NCI-H82 treated with DMSO at 0.1 percent for 48 hours (cell line): ENCODE data around the gene ALDH7A1.

ENCODE experiments used
- DNase-seq: peaks from one replicate; lab custom pipeline; 2025; ENCODE audit not compliant: unreplicated experiment; lab: John Stamatoyannopoulos, UW

The ALDH7A1 gene

DNA sequence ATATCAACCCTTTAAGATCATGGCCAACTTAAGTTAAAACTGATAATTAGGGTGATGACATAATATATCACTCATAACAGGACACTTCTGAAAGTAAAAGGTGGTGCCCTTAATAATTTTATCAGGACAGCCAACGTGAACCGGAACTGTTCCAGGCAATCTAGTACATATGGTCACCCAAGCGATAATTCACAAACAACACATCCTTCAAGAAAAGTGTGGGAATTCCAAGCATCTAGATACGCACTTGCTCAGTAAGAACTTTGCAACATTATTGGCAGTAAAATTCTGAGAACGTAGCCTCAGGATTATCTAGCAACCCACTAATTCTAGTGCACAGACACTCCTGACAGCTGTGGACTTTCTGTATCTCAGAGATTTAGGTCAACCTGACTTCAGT is 85.7 kb downstream of the ALDH7A1 start:
- no peak for DNase-seq

DNA sequence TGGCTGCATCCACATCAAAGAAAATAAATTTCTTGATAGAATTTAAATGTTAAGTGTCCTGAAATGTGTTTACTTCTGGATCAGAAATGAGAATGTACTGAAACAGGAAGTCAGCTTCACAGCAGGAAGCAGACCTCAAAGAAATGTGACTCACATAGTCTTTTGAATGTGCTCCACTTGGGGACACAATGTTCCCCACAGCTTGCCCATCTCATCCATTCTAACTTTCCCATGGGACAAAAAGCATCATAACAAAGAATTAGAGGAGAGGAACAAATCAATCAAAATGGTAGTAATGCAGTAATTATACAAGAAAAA is 86.1 kb downstream of the ALDH7A1 start:
- DNase-seq, result no peak

DNA sequence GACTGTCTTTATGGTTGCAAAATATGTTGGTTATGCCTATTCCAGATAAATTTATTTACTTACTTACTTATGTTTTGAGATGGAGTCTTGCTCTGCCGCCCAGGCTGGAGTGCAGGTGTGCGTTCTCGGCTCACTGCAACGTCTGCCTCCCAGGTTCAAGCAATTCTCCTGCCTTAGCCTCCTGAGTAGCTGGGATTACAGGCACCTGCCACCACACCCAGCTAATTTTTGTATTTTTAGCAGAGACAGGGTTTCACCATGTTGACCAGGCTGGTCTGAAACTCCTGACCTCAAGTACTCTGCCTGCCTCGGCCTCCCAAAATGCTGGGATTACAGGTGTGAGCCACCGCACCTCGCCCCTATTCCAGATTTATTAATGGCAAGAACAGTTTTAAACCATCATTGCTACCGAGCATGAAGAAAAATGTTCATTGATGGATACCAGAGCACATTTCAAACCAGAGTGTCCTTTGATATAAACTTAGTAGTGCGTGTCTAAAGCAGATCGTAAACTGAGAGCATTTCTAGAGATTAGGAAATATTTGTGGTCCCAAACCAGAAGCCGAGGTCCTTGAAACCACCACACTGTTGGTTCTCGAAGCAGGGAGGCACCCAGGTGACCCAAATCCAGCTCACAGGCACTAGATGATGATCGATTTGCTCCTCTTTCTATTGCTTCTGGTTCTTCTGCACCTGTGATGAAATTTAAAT is 86.6 kb downstream of the ALDH7A1 start:
- no peak for DNase-seq

DNA sequence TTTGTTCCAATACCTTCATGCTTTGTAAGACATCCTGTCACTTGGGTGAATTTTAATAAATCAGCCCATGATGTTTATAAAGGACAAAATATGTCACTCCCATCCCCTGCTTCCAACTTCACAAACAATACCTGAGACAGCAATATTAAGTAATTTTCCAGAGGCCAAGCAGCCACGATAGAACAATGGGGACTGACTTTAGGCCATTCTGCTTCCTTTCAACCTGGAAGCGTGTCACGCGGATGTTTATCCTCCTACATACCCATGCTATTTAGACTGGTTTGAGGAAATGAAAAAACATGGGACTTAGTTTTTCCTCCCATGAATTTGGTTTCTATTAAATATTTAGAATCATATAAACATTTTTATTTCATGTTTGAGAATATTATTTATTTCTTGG is 88.9 kb downstream of the ALDH7A1 start:
- DNase-seq, result no peak

DNA sequence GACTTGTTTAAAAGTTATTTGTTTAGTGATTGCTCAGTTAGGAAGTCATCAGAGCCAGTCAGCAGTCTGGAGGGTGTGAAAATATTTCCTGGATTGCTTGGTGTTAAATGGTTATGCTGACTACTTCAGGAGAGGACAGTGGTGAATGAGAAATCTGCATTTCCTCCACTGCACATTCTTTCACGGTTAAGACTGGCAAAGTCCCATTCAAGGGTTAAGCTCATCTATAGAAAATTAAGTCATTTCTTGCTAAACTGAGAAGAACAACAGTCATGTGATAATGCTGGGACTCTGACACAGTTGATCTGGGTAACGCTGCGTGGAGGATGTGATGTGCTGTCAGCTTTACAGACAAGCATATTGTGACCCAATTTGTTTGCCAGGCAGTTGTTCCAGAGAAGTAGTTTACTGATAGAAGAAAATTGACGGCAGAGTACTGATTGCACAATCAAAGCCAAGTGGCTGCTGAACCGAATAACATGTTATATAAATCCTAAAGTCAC is 91.4 kb downstream of the ALDH7A1 start:
- no peak for DNase-seq

DNA sequence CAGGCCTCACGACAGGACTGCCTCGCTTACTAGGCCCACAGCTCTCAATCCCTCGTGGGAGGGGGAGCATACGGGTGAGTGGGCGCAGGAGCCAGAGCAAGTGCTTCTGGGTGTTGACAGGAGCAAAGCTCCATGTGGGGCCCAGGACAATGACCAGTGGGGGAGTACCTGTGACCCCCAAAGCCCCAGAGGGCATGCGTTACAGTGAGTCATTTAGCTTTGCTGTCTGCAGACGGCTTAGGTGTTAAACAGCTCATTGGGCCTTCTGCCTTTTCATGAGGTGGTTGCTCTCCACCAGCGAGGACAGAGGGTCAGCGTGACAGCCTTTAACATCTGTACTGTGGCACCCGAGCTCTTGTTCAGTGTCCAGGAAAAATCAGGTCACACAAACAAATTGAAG is 93.6 kb downstream of the ALDH7A1 start:
- DNase-seq, result no peak

DNA sequence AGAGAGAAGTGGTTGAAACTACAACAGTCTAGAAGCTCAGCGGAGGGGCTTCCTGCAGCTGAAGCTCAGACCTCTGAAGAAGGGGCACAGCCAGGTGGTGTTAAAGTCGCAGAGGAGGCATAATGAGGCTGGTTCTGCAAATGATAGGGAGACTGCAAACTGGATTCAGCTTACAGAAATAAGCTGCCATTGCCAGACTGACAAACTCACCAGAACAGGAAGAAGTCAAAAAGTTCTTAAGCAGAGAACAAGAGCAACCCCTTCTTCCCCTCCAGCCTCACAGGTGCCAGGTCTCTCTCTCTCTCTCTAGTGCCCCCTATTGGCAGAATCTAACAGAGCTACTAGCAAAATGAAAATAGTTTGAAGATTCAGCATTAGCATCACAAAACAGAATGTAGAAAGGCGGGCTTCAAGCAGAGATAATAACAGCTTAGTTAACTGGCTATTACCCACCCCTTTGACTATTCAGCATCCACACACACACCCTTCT is 95.1 kb downstream of the ALDH7A1 start:
- DNase-seq, result peak; percentile 9

DNA sequence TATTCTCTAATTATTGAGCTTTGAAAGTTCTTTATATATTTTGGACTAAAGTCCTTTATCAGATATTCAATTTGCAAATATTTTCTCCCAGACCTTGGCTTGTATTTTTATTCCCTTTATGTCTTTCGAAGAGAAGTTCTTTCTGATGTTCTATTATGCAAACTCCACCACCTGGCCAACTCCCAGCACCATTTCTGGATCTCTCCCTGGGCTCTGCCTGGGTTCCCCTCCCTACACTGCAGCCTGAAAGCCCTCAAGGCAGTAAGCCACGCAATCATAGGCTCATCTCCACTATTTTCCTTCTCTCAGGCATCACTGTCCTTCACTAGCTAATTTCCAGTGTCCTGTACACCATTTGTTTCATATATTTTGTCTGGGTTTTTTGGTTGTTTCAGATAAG is 95.7 kb downstream of the ALDH7A1 start:
- no peak for DNase-seq

DNA sequence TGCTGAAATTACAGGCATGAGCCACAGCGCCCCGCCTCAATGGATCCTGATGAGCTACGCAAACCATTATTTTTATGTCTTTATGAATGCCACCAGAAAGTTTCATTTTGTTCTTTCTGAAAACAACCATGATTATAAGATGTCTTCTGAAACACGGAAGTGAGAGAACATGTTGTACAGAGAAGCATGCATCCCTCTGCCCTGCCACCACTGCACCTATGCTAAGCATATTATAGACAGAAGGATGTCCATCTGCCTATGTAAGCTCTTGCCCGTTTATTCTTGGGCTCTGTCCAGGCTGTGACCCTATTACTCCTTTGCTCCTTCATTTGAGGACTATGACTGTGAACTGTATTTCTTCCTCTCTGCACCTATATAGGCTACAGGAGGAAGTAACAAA is 97.5 kb downstream of the ALDH7A1 start:
- no peak for DNase-seq

DNA sequence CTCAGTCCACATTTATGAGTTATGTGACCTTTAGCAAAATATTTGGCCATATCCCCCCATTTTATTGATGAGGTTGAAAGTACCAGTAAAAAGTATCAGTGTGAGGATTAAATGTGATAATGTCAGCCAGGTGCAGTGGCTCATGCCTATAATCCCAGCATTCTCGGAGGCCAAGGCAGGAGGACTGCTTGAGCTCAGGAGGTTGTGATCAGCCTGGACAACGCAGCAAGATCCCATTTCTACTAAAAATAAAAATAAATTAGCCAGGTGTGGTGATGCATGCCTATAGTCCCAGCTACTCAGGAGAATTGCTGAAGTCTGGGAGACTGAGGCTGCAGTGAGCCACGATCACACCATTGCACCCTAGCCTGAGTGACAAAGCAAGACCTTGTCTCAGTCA is 100.6 kb downstream of the ALDH7A1 start:
- DNase-seq, result no peak

DNA sequence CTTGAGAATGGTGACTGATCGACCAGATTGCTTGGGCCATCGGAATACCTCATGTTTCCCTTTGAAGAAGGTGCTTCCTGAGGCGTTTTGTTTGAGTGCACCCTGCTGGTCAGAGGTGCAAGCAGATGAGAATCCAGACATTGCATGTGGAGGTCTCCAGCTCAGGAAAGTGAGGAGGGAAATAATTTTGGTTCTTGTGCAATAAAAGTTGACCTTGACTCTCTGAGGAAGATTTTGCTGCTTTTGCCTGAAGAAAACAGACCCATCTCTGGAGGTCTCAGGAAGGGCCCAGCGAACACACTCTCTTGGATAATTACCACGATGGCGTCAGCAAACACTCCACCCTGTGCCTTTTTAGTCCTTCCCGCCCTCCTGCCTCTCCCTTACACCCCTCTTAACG is 102.1 kb downstream of the ALDH7A1 start:
- DNase-seq, result peak; percentile 24

DNA sequence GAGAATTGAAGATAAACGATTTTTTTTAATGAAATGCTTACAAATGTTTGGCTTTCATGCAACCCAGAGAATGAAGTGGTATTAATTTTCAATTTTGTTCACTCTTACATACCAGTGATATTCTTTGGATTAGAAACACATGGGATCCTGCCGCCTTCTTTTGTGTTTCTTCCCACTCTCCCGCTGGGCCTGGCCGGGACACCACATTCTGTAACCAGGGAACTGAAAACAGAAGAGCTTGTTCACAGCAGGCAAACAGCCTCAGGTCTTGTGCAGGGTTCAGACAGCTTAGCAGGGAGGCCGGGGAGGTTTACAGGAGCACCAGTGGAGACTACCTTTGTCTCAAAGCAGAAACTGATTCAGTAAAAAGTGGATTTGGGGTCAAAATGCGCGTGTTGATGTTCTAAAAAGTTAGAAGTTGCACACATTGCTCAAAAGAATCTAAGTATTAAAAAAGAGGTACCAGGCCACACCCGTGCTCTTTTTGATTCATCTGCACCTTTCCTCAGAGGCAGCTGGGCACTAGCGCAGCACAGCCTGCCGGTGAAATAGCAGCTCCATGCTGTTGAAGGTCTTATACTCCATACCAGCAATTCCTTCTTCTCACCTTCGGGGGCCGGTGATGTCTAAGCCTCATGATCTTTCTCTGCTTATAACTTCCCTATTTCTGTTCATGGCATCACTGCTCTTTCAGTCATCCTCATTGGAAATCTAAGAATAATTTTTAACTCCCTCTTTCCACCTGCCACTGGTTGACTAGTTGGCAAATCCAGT is 104.7 kb downstream of the ALDH7A1 start:
- peak; percentile 13 for DNase-seq

DNA sequence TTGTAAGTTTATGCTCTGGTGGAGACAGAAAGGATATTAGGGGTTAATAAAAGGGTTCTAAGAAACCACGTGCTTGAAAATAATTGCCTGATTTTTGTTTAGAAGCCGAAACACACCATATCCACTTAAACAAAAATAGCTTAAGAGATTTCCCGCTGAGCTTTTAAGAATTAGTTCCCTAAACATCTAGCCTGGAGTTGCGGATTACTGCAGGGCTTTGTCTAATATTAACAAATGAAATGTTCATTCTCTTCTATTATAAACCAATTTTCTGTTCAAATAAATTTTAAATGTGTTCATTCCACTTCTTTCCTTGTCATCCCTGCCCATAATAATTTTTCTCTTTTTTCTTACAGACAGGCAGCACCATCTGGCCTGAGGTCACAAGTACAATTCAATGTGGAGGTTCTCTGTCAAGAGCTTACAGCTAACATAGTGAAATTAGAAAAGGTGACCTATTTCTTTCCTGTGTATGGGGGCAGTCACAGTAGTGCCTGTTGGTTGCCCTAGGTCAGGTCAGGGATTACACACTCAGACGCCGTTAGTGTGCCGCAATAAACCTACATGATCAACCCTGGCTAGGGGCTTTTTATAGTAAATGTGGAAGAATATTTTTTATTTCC is 106.5 kb downstream of the ALDH7A1 start:
- peak; percentile 80 for DNase-seq

DNA sequence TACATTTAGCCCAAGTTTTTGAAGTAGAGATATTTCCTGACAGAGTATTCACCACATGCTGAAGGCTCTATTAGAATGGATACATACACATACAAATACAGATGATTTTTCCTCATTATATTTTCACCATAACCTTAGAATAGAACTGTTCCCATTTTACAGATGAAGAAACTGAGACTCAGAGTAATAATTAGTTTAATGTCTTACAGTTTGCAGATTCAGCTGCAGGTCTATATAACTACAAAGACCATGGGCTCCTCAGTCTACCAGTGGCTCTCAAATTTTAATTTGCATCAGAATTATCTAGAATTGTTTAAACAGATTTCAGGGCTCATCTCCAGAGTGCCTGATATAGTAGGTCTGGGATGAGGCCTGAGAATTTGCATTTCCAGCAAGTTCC is 107.4 kb downstream of the ALDH7A1 start:
- no peak for DNase-seq

DNA sequence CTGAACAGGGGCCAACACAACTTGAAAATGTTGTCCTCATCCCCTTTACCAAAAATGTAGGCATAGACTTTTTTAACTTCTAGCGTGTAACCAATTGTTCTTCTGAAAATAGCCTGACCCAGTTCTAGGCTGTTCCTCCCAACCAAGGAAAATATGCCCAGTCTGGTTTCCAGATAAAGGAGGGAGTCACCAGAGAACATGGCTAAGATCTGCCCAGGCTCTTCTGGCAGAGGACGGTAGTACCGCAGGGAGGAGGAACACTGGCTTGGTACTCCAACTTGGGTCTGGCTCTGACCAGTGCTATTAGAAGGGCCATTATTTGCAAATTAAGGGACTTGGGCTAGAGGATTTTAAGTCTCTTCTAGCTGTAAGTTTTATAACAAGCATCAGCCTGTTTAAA is 108.7 kb downstream of the ALDH7A1 start:
- no peak for DNase-seq

DNA sequence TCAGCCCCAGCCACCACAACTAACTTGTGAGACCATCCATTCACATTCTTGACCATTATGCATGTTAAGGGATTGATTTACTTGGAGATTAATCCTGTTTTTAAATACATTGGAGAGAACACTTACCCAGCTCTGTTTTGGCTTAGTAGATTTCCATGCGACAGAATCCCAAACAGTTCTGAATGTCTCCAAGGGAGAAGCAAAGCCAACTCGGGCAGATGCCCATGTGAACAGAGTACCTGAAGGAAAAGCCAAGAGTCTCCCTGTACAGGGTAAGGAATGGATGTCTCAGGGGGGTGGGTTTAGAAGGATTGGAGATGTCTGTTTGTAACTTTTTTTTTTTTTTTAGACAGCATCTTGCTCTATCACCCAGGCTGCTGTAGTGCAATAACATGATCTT is 110.8 kb downstream of the ALDH7A1 start:
- DNase-seq, result no peak

DNA sequence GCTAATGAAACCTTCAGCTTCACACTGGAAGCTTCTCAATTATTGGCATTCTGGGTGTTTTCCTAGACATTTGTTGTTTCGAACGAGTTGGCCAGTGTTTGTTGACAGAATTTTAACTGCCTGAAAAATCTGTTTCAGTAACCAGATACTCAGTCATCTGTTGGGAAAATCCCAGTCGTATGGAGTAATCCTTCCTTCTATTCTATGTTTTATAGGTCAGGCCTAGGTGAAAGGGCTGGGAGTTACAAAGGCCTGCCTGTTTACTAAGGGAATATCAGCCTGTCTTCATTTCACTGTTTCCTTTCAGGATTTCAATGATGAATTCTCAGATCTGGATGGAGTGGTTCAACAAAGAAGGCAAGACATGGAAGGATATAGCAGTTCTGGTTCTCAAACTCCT is 111.9 kb downstream of the ALDH7A1 start:
- peak; percentile 32 for DNase-seq

DNA sequence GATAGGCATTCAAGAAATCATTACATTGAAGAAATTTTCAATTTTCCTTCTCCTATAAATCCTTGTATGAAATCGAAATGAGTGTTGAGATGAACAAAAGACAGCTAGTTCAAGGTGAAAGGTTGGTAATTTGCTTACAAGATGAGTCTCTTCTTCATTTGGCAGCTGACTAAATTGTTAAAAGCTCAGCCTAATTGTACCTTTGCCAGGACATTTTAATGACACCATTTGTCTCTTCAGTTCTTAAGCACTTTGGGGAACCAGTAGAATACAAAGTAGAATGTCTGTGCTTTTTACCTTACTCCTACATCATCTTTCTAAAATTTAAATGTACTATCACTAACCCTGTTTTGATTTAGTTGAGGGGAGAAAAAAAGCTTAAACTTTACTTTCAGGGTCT is 112.4 kb downstream of the ALDH7A1 start:
- no peak for DNase-seq

DNA sequence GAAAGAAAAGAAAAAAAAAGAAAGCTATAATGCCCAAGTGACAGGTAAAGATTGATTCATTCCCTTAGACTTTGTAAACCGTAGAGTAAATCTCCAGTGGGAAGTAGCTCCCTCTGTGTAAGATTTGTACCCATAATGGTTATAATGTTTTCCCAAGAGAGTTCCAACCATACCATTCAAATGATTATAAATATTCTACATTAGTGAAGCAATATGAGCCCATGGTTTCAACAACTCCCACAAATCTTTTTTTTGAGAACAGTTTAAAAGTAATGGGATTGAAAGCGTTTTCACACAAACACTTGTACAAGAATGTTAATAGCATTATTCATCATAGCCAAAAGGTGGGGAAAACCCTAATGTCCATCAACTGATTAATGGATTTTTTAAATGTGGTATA is 113.8 kb downstream of the ALDH7A1 start:
- no peak for DNase-seq
